PC-9 (cell line): ENCODE measurements around the gene NUTF2. TPM values are rescaled to one million over a fixed set of nuclear protein-coding genes. Genes with fewer than 3 reads are reported as not detected.

Source experiments
- BruUV-seq: library from RNA; stranded (reverse); fragments of 400-500 nt; replicated peaks from 2 replicates; lab custom pipeline; 2021; lab: Mats Ljungman, UMichigan
- CTCF ChIA-PET: fragments of 300-600 bp; sonication (Branson Sonifier 250); formaldehyde crosslinking; loops from one replicate; lab custom pipeline; 2022; ENCODE audit warnings: antibody characterized with exemption; lab: Charles Lee
- POLR2A ChIA-PET: fragments of 300-600 bp; sonication (Branson Sonifier 250); formaldehyde crosslinking; loops from one replicate; lab custom pipeline; 2022; ENCODE audit warnings: antibody characterized with exemption; ENCODE audit not compliant: unreplicated experiment; lab: Charles Lee
- DNase-seq, 2 experiments: peaks; one replicate each; pipeline versions ENCODE4 v3.0.0 to v3.0.0-alpha.2; 2015 to 2022; ENCODE audit warnings: mixed read lengths in 1 of 2
- H2AFZ ChIP-seq: fragments of 200-600 bp; sonication (generic); 2 replicates; pipeline ENCODE4 v1.8.1; 2017; ENCODE audit warnings: antibody characterized with exemption
- H3F3A ChIP-seq: fragments of 200-600 bp; sonication (generic); 2 replicates; pipeline ENCODE4 v1.8.1; 2017; ENCODE audit warnings: antibody characterized with exemption, mild to moderate bottlenecking, low read depth; ENCODE audit not compliant: insufficient read depth
- H3K27ac ChIP-seq: fragments of 200-600 bp; sonication (generic); 2 replicates; pipeline ENCODE4 v1.6.1; 2016; ENCODE audit warnings: mixed run types
- H3K27me3 ChIP-seq: fragments of 200-600 bp; sonication (generic); 2 replicates; pipeline ENCODE4 v1.6.1; 2016; ENCODE audit warnings: low read depth, mixed run types; ENCODE audit not compliant: insufficient read depth
- H3K36me3 ChIP-seq: fragments of 200-600 bp; sonication (generic); 2 replicates; pipeline ENCODE4 v1.6.1; 2016; ENCODE audit warnings: low read depth, mixed run types
- H3K4me1 ChIP-seq: fragments of 200-600 bp; sonication (generic); replicated peaks from 2 replicates; pipeline ENCODE4 v1.6.1; 2016; ENCODE audit warnings: mixed run types; ENCODE audit not compliant: insufficient read depth
- H3K4me2 ChIP-seq: fragments of 200-600 bp; sonication (generic); 2 replicates; pipeline ENCODE4 v1.6.1; 2017; ENCODE audit warnings: mixed run types
- H3K4me3 ChIP-seq: fragments of 200-600 bp; sonication (generic); 2 replicates; pipeline ENCODE4 v1.6.1; 2016; ENCODE audit warnings: mixed run types
- H3K79me2 ChIP-seq: fragments of 200-600 bp; sonication (generic); 2 replicates; pipeline ENCODE4 v1.6.1; 2017; ENCODE audit warnings: low read depth, mixed run types
- H3K9me2 ChIP-seq: fragments of 200-600 bp; sonication (generic); 2 replicates; pipeline ENCODE4 v1.8.1; 2017; ENCODE audit warnings: mild to moderate bottlenecking; ENCODE audit not compliant: insufficient read depth
- H3K9me3 ChIP-seq: fragments of 200-600 bp; sonication (generic); 2 replicates; pipeline ENCODE4 v1.8.1; 2016; ENCODE audit warnings: low read depth; ENCODE audit not compliant: insufficient read depth
- H4K20me1 ChIP-seq: fragments of 200-600 bp; sonication (generic); 2 replicates; pipeline ENCODE4 v1.8.1; 2017; ENCODE audit not compliant: insufficient read depth
- EZH2 ChIP-seq: fragments of 200-600 bp; sonication (generic); IDR thresholded peaks from 2 replicates; pipeline ENCODE4 v1.8.0; 2017; ENCODE audit warnings: antibody characterized with exemption, low read depth
- intact Hi-C: fragments of 100-400 bp; cut with micrococcal nuclease; formaldehyde crosslinking; loops from one replicate; pipeline ENCODE4 v1.10.0; 2022; ENCODE audit not compliant: unreplicated experiment
- total RNA-seq: library from RNA; stranded (reverse); gene quantifications from 2 replicates; pipeline ENCODE4 v1.2.3, GENCODE V29; 2021
- TF ChIP-seq, protein P1 (sequence below): fragments of 200-600 bp; sonication (generic); conservative IDR thresholded peaks from 2 replicates; pipeline ENCODE4 v1.6.1; 2017; ENCODE audit warnings: mixed run types, antibody characterized with exemption, mild to moderate bottlenecking, moderate library complexity

Gene NUTF2
- total RNA-seq, 1 experiment from 2014 or later: 147 TPM

- intact Hi-C loops: no loop called here
- Histone ChIP-seq H3K9me3 (no peaks in the 10 kb centered on the region), H3K79me2 (peaks cover 16% of the 10 kb centered on the region), H3K4me1 (peaks cover 4% of the 10 kb centered on the region; the same call in 1 of the 2 replicates), H3F3A (no peaks in the 10 kb centered on the region; the same call in 1 of the 2 replicates), H4K20me1 (peaks cover 9% of the 10 kb centered on the region), H3K27ac (no peak overlapping the region), H3K4me2 (no peak overlapping the region), H3K4me3 (no peak overlapping the region), H3K9me2 (no peaks in the 10 kb centered on the region), H3K36me3 (peaks cover 13% of the 10 kb centered on the region), H2AFZ (no peak overlapping the region), H3K27me3 (no peaks in the 10 kb centered on the region)
- no peak for DNase-seq
- CTCF ChIA-PET: no interaction called here
- BruUV-seq: no TSS peak
- TF ChIP-seq, protein P1, sequence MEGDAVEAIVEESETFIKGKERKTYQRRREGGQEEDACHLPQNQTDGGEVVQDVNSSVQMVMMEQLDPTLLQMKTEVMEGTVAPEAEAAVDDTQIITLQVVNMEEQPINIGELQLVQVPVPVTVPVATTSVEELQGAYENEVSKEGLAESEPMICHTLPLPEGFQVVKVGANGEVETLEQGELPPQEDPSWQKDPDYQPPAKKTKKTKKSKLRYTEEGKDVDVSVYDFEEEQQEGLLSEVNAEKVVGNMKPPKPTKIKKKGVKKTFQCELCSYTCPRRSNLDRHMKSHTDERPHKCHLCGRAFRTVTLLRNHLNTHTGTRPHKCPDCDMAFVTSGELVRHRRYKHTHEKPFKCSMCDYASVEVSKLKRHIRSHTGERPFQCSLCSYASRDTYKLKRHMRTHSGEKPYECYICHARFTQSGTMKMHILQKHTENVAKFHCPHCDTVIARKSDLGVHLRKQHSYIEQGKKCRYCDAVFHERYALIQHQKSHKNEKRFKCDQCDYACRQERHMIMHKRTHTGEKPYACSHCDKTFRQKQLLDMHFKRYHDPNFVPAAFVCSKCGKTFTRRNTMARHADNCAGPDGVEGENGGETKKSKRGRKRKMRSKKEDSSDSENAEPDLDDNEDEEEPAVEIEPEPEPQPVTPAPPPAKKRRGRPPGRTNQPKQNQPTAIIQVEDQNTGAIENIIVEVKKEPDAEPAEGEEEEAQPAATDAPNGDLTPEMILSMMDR: no peak
- no peak for TF ChIP-seq EZH2
- POLR2A ChIA-PET: no interaction called here
These were observed 32.7 kb downstream of the NUTF2 start for GRCh38 chr16:67879462-67879861.

DNA sequence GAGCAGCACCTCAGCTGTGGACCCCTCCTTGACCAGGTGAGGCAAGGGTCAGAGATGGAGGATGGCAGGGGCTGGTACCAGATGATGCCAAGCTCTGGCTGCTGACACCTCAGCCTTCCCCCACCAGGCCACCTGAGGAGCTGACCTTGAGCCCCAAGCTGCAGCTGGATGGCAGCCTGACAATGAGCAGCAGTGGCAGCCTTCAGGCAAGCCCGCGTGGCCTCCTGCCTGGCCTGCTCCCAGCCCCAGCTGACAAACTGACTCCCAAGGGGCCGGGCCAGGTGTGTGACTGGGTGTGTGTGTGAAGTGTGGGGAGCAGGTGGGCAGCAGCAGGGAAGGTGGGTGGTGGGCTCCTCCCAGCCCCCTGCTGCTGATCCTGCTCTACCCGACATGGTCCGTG, 33.2 kb downstream of the NUTF2 start:
- no peak for TF ChIP-seq EZH2
- TF ChIP-seq, protein P1: no peak
- ChIA-PET POLR2A (no interaction called here), CTCF (interaction anchor here (0.6 kb wide), 1 partner anchor 449 kb away, joined by 6 read pairs; the partner anchor contains the start of gene HSD11B2)
- H2AFZ ChIP-seq: no peak overlapping the region
- H3F3A ChIP-seq: no peaks in the 10 kb centered on the region; the same call in 1 of the 2 replicates
- no peaks in the 10 kb centered on the region for H3K4me1 ChIP-seq
- DNase-seq: no peak
- H3K9me2 ChIP-seq: no peaks in the 10 kb centered on the region
- H3K27me3 ChIP-seq: no peaks in the 10 kb centered on the region
- peaks cover 13% of the 10 kb centered on the region for H3K36me3 ChIP-seq
- peaks cover 11% of the 10 kb centered on the region for H3K79me2 ChIP-seq
- H3K27ac ChIP-seq: no peak overlapping the region
- H3K4me2 ChIP-seq: no peak overlapping the region
- no peaks in the 10 kb centered on the region for H3K9me3 ChIP-seq
- peaks cover 4% of the 10 kb centered on the region for H4K20me1 ChIP-seq
- intact Hi-C loops: no loop called here
- no peak overlapping the region for H3K4me3 ChIP-seq
- no TSS peak for BruUV-seq

- Histone ChIP-seq H3K9me2 (no peaks in the 10 kb centered on the region), H4K20me1 (no peaks in the 10 kb centered on the region), H3K9me3 (no peaks in the 10 kb centered on the region), H3F3A (no peaks in the 10 kb centered on the region; the same call in 1 of the 2 replicates), H3K4me1 (no peaks in the 10 kb centered on the region), H3K79me2 (peaks cover 5% of the 10 kb centered on the region), H3K36me3 (peaks cover 13% of the 10 kb centered on the region), H3K27me3 (no peaks in the 10 kb centered on the region), H2AFZ (no peak overlapping the region), H3K4me3 (no peak overlapping the region), H3K27ac (no peak overlapping the region), H3K4me2 (no peak overlapping the region)
- intact Hi-C loops: no loop called here
- no TSS peak for BruUV-seq
- ChIA-PET POLR2A (interaction anchor here (0.6 kb wide), 1 partner anchor 70 kb away, joined by 3 read pairs; no protein-coding TSS in a partner anchor), CTCF (no interaction called here)
- no peak for DNase-seq
- no peak for TF ChIP-seq EZH2
- TF ChIP-seq, protein P1: no peak
These were observed 33.9 kb downstream of the NUTF2 start for GRCh38 chr16:67880584-67880983.
